PFSK-1 (cell line): ENCODE data around the gene NCOA7.

Experiments
- POLR2AphosphoS5 ChIP-seq: IDR thresholded peaks from 2 replicates; pipeline ENCODE4 v1.6.1; 2012; ENCODE audit warnings: low read depth, mild to moderate bottlenecking, control low read depth, low read length, moderate library complexity
- SIN3A ChIP-seq: IDR thresholded peaks from 2 replicates; pipeline ENCODE4 v1.6.1; 2012; ENCODE audit warnings: mild to moderate bottlenecking, low read length, moderate library complexity, borderline replicate concordance; ENCODE audit not compliant: insufficient read depth
- TAF1 ChIP-seq: IDR thresholded peaks from 2 replicates; pipeline ENCODE4 v1.6.1; 2012; ENCODE audit warnings: low read length, control low read depth, borderline replicate concordance; ENCODE audit not compliant: insufficient read depth
- TF ChIP-seq, protein P1 (sequence below), 2 experiments: IDR thresholded peaks; 2 replicates each; pipeline versions ENCODE4 v1.6.1 to v1.8.0; 2011 to 2012; ENCODE audit warnings: low read depth in 2 of 2, low read length in 2 of 2, control low read depth in 1 of 2, inconsistent platforms in 1 of 2, mild to moderate bottlenecking in 1 of 2, moderate library complexity in 1 of 2; ENCODE audit not compliant: insufficient read depth in 1 of 2

DNA sequence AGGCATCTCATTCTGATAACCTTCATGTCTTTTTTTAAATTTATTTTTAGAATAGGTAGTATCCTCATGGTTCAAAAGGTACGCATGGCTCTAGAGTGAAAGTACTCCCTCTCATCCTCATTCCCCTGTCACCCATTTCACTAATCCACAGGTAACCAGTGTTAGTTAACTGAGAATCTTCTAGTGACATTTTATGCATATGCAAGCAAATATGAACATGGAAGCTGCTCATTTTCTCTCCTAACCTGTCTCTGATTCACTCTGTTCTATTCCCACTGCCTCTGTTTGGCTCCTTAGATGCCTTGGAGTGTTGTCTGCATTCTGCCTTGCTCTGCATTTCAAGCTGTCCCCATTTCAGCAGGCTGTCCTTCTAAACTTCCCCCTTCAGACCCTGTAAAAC lies 4.5 kb downstream of the NCOA7 start:
- TF ChIP-seq SIN3A (no peak), POLR2AphosphoS5 (no peak), TAF1 (no peak)
- TF ChIP-seq, protein P1, sequence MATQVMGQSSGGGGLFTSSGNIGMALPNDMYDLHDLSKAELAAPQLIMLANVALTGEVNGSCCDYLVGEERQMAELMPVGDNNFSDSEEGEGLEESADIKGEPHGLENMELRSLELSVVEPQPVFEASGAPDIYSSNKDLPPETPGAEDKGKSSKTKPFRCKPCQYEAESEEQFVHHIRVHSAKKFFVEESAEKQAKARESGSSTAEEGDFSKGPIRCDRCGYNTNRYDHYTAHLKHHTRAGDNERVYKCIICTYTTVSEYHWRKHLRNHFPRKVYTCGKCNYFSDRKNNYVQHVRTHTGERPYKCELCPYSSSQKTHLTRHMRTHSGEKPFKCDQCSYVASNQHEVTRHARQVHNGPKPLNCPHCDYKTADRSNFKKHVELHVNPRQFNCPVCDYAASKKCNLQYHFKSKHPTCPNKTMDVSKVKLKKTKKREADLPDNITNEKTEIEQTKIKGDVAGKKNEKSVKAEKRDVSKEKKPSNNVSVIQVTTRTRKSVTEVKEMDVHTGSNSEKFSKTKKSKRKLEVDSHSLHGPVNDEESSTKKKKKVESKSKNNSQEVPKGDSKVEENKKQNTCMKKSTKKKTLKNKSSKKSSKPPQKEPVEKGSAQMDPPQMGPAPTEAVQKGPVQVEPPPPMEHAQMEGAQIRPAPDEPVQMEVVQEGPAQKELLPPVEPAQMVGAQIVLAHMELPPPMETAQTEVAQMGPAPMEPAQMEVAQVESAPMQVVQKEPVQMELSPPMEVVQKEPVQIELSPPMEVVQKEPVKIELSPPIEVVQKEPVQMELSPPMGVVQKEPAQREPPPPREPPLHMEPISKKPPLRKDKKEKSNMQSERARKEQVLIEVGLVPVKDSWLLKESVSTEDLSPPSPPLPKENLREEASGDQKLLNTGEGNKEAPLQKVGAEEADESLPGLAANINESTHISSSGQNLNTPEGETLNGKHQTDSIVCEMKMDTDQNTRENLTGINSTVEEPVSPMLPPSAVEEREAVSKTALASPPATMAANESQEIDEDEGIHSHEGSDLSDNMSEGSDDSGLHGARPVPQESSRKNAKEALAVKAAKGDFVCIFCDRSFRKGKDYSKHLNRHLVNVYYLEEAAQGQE (IDR thresholded peaks at IDR 0.05; ENCODE audit: insufficient read depth in 1 of 2, low read depth in 2 of 2, low read length in 2 of 2), result no peak
